EL (cell line): Measurements from ENCODE around the gene STXBP6.

Experiments used
- DNase-seq: peaks from one replicate; pipeline ENCODE4 v3.0.0-alpha.2; 2016

Gene STXBP6

GRCh38 chr14:25050269-25051150 lies 563 bp upstream of the STXBP6 start:
- DNase-seq: peak; percentile 79

DNA sequence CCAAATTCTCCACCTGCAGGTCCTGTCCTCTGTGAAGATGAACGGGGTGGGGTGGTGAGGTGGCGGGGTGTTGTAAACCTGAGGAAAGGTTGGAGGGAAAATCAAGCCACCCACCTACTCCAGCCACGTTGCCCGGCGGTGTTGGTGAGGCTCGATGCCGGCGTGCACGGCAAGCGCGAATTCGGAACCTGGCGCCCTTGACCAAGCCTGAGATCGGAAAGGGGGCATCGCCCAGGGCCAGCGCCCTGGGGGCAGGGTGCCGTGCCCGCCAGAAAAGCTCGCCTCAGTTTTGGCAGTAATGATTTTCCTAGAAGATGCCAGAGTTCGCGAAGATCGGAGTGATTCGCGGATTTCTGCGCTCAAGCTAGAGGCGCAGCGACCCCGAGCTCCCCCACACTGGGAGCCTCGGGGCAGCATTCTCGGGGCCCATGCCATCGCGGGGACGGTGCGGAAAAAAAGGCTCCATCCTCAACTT lies 817 bp downstream of the STXBP6 start:
- no peak for DNase-seq

DNA sequence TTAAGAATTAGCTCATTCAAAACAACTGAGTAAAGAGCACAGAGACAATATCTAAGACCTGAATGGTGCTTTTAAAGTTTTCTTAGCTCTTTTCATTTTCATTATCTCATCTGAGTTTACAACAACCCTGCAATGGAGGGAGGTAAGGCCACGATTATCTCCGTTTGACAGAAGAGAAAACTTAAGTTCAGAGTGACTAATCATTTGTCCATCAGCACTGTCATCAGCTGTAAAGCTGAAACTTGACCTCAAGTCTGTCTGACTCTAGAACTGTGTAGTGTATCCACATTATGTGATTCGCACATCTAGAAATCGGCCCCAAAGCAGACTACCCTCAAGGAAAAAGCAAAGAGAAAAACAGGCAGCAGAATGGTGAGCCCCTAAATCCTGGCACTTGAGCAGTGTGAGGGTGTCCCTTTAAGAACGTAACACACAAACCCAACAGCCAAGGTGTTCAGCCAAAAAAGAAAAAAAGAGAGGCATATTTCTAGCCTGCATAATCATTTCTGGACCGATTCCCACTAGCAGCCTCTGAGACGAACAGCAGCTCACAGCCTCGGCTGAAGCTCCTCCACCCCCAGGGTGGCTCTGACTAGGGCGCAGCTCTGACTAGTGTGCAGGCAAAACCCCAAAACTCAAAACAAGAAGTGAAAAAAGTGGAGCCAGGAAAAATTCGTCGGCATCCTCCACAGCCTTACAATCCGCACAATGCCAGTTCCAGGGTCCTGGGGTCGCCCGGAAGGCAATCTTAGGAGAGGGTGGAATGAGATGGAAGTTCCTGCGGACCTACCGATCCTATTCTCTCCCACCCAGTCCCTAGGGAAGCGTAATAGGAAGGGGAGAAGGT lies 1.6 kb downstream of the STXBP6 start:
- DNase-seq: peak; percentile 84

DNA sequence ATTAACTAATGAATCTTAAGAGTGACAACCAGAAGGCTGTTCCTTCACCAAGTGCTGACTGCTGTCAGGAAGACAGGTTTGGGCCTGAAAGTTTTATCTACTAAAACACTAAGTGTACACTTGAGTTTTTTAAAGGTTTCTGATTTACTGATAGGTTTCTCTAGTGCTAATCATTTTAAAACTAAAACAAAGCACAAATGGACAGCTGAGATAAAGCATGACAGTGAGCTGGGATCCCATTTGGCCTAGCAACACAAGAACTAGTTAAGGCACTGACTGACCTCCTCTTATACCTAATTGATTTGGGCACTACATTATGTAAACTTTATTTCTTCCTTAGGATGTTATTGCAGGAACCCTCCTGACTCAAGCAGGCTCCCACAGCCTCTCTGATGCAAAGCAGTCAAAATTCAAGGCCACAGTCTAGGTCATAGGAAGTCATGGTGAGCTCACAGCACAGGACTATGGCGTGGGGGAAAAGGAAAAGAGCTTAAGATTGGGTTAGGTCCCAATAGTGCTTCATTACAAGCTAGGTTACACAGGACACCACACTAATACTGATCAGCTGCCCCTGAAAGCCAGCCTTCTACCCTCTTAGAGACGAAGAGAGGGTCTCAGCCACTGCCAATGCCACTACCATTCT lies 3.5 kb downstream of the STXBP6 start:
- DNase-seq: no peak

GRCh38 chr14:25044106-25044698 lies 5.7 kb downstream of the STXBP6 start:
- DNase-seq: no peak

DNA sequence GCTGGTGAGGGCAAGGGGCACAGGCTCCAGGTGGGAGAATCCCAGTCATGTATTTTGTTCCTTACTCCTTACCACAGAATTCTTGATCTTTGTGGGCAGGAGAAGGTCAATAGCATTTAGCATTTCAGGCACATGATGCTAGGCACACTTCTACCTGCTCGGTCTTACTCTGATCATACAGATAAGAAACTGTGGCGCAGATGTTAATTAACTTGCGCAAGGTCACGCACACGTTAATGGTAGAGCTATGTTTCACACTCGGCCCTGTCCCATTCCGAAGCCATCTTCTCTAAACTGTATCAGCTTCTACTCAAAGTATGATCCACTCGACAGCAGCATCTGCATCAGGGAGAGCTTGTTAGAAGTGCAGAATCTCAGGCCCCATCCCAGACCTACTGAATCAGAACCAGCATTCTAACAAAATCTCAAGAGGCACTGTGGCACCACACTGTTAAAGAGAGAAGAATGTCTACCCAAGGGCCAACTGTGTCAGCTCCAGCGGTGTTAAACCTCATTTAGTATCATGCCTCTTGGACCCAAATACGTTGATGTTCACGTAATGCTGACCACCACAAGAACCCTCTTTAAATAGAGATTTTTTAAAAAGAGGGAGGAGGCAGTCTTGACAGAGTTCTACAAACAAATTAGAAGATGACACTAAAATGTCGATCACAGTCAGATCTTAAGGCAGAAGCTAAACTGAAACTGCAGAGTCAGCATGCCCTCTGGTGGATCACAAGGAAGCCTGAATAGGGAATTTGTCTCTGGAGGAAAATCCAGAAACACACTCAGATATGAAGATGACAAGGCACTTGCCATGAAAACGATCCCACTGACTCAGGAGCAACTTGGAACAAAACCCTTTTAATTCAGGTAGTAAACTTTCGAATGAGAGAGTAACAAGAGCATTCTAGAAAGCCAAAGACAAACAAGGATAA lies 7.3 kb downstream of the STXBP6 start:
- peak; percentile 51 for DNase-seq

- no peak for DNase-seq
Measured at GRCh38 chr14:25041898-25042297, 8.0 kb downstream of the STXBP6 start.

- no peak for DNase-seq
Measured at GRCh38 chr14:25041484-25041883, 8.5 kb downstream of the STXBP6 start.

- DNase-seq: no peak
Measured at GRCh38 chr14:25039933-25040332, 10.0 kb downstream of the STXBP6 start.

- DNase-seq: no peak
Measured at GRCh38 chr14:25038044-25038668, 11.8 kb downstream of the STXBP6 start.

DNA sequence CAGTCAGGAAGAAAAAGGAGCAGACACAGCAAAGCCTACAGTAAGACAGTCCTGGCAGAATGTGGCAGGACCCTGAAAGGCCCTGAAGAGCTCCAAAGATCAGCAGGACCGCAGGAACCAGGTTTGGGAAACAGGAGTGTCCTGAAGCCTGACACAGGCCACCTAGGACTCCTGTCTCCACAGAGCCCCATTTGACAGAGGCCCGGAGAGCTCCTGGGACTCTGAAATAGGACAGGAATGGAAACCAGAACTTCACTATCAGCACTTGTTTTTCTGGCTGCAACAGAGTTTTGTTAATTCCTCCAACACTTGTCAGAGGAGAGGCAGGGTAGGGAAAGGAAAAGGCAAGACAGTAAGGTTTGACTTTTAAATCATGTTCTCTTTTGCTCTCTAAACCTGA lies 12.9 kb downstream of the STXBP6 start:
- DNase-seq: no peak

DNA sequence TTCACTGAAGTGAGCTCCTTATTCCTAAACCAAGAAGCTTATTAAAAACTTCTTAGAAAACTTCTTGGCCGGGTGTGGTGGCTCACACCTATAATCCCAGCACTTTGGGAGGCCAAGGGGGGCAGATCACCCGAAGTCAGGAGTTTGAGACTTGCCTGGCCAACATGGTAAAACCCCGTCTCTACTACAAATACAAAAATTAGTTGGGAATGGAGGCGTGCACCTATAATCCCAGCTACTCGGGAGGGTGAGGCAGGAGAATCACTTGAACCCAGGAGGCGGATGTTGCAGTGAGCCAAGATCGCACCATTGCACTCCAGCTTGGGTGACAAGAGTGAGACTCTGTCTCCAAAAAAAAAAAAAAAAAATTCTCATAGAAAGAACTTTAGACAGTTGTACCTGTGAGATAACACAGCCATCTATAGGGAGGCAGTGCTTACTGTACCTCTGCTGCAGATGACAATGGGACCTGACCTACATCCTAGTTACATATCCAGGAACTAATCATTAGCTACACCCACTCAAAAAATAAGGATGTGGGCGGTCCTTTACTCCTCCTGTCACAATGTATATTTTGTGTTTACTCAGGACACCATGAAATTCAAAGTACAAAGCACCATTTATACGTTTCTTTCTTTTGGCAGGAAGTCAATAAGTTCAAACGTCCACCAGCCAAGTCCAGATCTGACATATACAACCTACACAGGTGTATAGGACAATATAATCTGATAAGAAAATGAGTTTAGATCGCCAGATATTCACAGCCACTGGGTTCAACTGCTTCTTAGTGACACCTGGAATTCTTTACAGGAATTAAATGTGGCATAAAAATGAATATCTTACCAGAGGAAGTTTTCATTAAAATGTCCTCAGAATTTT lies 14.9 kb downstream of the STXBP6 start:
- no peak for DNase-seq

- no peak for DNase-seq
Measured at GRCh38 chr14:25033358-25033757, 16.6 kb downstream of the STXBP6 start.

DNA sequence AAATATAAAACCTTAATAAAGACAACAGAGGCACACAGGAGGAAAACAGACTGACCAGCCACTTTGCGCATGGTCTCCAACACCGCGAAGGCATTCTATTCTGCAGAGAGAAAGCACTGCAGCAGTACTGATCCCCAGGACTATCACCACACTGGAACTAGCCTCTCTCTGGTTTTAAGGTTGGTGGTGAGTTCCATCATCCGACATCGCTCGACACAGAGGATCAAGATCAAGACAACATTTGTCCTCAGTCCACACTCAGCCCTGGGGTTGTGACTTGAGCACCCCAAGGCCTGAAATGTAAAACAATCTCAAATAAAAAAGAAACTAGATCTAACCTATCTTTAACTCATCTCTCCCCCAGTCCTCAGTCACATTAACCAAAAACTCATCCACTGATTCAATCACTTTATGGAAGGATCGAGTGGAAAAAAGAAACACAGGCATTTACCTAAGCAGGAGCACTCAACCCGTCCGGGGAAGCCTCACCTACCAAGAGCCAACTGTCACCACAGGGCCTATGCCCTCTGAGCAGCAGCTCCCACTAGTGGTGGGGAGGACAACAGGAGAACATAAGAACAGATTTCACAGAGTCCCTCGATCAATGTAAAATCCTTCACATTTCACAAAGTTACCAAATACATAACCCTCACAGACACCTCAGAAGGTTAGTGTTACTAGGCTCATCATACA lies 17.7 kb downstream of the STXBP6 start:
- no peak for DNase-seq

DNA sequence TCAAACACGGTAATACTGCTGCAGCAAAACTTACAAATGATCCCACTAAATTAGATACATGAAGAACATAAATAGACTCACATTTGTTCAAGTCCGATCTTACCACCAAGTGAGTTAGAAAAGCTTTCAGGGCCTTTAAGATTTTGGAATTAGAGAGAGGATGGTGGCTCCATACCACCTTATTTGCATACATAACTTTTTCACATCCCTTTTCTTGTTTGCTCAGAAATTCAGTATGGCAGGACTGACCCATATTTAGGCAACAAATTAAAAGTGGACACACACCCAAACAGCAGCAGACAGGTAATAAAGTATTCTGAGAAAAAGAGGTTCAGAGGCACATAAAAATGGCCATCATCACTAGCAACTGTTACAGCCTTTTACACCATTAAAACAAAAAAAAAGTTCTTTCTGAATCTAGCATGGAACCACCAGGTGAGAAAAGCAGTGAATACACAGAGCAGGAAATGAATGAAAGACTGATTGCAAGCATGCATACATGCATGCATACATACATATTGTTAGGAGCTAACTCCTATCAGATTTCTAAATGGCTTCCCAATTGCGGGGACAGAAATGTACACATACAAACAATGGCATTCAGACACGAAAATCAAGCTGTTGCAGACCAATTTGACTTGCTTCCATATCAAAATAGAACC lies 23.3 kb downstream of the STXBP6 start:
- DNase-seq: no peak

DNA sequence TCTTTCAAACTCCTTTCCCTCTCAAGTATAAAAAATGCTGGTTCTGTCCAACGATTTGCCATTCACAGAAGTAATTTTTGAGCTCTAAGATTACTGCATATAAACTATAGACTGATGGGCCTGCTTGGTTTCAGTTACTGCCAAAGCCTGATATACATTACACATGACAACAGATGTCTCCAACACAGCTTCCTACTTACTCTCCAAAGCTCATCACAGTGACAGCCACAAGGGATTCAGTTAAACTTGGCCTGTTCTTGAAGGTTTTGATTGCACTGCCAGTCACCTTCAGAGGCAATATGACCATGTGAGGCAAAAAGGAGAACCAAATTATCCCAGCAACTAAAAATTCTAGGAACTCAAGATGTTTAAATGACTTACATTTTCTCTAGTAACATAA lies 30.1 kb downstream of the STXBP6 start:
- DNase-seq: no peak

DNA sequence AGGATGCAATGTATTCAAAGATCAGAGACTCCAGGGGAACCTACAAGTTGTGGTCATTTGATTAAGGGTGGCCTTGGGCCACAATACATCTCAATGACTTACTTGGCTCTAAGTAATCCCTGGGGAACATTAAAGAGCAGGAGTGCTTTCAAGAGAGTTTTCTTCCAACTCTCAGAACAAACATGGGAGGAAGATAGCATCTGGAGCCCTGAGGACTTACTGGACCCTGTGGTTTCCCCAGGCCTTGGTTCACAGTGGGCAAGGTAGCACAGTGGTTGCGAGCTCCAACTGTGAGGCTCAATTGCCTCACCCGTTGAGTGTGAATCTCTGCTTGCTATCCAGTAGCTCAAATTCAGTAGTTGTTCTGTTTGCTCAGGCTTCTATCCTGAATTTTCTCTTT lies 32.4 kb downstream of the STXBP6 start:
- no peak for DNase-seq

DNA sequence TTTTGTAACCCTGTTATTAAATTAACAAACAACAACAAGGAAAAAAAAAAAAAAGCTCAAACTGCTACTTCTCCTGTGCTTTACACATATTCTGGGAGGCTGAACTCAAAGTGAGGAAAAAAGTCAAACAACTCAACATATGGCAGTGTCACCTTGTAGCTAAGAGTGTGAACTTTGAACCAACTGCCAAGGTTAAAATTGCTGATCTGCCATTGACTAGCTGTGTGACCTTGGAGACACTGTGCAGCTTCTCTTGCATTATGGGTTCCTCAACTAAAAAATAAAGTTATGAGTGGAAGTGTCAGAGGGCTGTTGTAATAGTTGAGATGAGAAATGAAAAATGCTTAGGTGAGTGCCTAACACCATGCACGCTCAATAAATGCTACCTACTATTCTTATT lies 34.2 kb downstream of the STXBP6 start:
- no peak for DNase-seq

DNA sequence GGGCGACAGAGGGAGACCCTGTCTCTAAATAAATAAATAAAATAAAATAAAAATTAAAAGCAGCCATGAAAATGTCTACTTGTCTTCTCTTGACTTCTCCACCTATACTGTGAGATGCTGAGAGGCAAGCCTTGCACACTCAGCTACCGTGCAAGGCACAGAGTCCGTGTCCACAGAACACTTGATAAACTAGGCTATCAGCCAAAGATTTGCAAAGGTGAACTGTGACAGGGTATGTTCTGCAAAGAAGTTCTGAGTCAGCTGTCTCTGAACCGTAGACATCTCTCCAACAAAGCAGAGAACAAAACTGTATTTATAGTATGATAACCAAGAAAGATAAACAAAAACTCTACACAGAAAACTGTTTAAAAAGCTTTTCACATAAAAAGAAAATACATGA lies 35.5 kb downstream of the STXBP6 start:
- no peak for DNase-seq
